Suppressor macrophage treated with lipopolysaccharide for 1 hour (primary cell): ENCODE data around the gene FETUB.
A peak's percentile ranks its signal among the peaks of the same experiment; 100 is the strongest.
"Not testable (repeated sequence)": the region's sequence is repeated elsewhere in the genome, so short reads cannot be mapped to it uniquely, and the experiment has no call there.

ENCODE experiments used
- DNase-seq, 3 donors: peaks; one replicate each; pipeline ENCODE4 v3.0.0-alpha.2; 2020 to 2022

The FETUB gene

GRCh38 chr3:186613637-186614265 lies 26.4 kb upstream of the FETUB start:
- no peak for DNase-seq

GRCh38 chr3:186614266-186614596 lies 26.0 kb upstream of the FETUB start:
- no peak for DNase-seq

- DNase-seq = peak; percentile 69 to 80 (median 76)
Measured at GRCh38 chr3:186614597-186615483, 25.4 kb upstream of the FETUB start.

- no peak for DNase-seq
Measured at GRCh38 chr3:186616299-186616617, 23.9 kb upstream of the FETUB start.

GRCh38 chr3:186617036-186617946 lies 22.9 kb upstream of the FETUB start:
- peak; percentile 87 to 93 (median 89) for DNase-seq

GRCh38 chr3:186618318-186618938 lies 21.8 kb upstream of the FETUB start:
- no peak for DNase-seq

- no peak for DNase-seq
Measured at GRCh38 chr3:186619787-186620212, 20.4 kb upstream of the FETUB start.

- no peak for DNase-seq
Measured at GRCh38 chr3:186620213-186621092, 19.7 kb upstream of the FETUB start.

GRCh38 chr3:186621894-186622650 lies 18.1 kb upstream of the FETUB start:
- no peak for DNase-seq

- DNase-seq = no peak
Measured at GRCh38 chr3:186622651-186623310, 17.4 kb upstream of the FETUB start.

GRCh38 chr3:186624598-186624997 lies 15.6 kb upstream of the FETUB start:
- no peak for DNase-seq

- no peak for DNase-seq
Measured at GRCh38 chr3:186625600-186626042, 14.6 kb upstream of the FETUB start.

- DNase-seq = no peak
Measured at GRCh38 chr3:186626254-186626847, 13.8 kb upstream of the FETUB start.

GRCh38 chr3:186627852-186628414 lies 12.3 kb upstream of the FETUB start:
- no peak for DNase-seq

- DNase-seq = no peak
Measured at GRCh38 chr3:186628756-186629155, 11.4 kb upstream of the FETUB start.

GRCh38 chr3:186630950-186631641 lies 9.1 kb upstream of the FETUB start:
- peak in 1 of 3 donors; percentile 6 for DNase-seq

- no peak for DNase-seq
Measured at GRCh38 chr3:186633481-186633880, 6.7 kb upstream of the FETUB start.

GRCh38 chr3:186634207-186634606 lies 6.0 kb upstream of the FETUB start:
- DNase-seq = not testable (repeated sequence)

GRCh38 chr3:186635532-186635931 lies 4.7 kb upstream of the FETUB start:
- DNase-seq = no peak
